ENCODE results near the gene PSTK.

PSTK gene

GRCh38 chr10:123019941-123020703 is 39.9 kb downstream of the PSTK start:
- no peak for DNase-seq

- no peak for DNase-seq
Measured at GRCh38 chr10:123021517-123021916, 41.3 kb downstream of the PSTK start.

- no peak for DNase-seq
Measured at GRCh38 chr10:123024540-123024939, 44.3 kb downstream of the PSTK start.

GRCh38 chr10:123026302-123026701 is 46.1 kb downstream of the PSTK start:
- DNase-seq: no peak

- DNase-seq: no peak
Measured at GRCh38 chr10:123027861-123028260, 47.7 kb downstream of the PSTK start.

- no peak for DNase-seq
Measured at GRCh38 chr10:123031124-123031523, 50.9 kb downstream of the PSTK start.

GRCh38 chr10:123034332-123034731 is 54.1 kb downstream of the PSTK start:
- no peak for DNase-seq

- DNase-seq: no peak
Measured at GRCh38 chr10:123035467-123036086, 55.4 kb downstream of the PSTK start.

- no peak for DNase-seq
Measured at GRCh38 chr10:123038782-123039631, 58.8 kb downstream of the PSTK start.

- DNase-seq: no peak
Measured at GRCh38 chr10:123039632-123039930, 59.4 kb downstream of the PSTK start.

All from stimulated activated CD4-positive, alpha-beta T cell treated with anti-CD3 and anti-CD28 coated beads, Interleukin-4, amount 100 ng/mL, for 24 hours (primary cell).